HepG2 (cell line): ENCODE measurements around the gene CACNA2D1. TPM values are rescaled to one million over a fixed set of nuclear protein-coding genes. Genes with fewer than 3 reads are reported as not detected.

ENCODE experiments used
- ATAC-seq: fragments of 200-7000 bp; cut with Tn5 transposase; 3 replicates; pipeline ENCODE4 v1.9.1; 2020; ENCODE audit warnings: mild to moderate bottlenecking, moderate library complexity
- BruUV-seq: library from RNA; stranded (reverse); fragments of 400-500 nt; replicated peaks from 2 replicates; lab custom pipeline; 2021; lab: Mats Ljungman, UMichigan
- CTCF ChIA-PET: fragments of 300-600 bp; formaldehyde crosslinking; extraction: SDS; loops from one replicate; lab custom pipeline; 2021; ENCODE audit warnings: low total read pairs, inconsistent platforms, low intra/inter-chr PET ratio; lab: Yijun Ruan, JAX
- POLR2A ChIA-PET: fragments of 350-600 bp; sonication (Branson Sonifier 250); formaldehyde crosslinking; loops from one replicate; lab custom pipeline; 2020; ENCODE audit warnings: antibody characterized with exemption, inconsistent platforms; lab: Yijun Ruan, JAX
- DNase-seq: peaks from one replicate; pipeline ENCODE4 v3.0.0-alpha.2; 2015; ENCODE audit warnings: low spot score
- FAIRE-seq: peaks from 3 replicates; lab custom pipeline; 2011; peaks lifted over from hg19 to GRCh38; lab: Jason Lieb, UNC
- H2AFZ ChIP-seq: one replicate; pipeline ENCODE4 v1.6.1; 2011; ENCODE audit warnings: low read length, inconsistent platforms
- H3K27ac ChIP-seq: fragments of 300-600 bp; 3 replicates; pipeline ENCODE4 v1.8.0; 2011; ENCODE audit warnings: mixed run types, mild to moderate bottlenecking, mixed read lengths, low read length, inconsistent platforms; ENCODE audit not compliant: insufficient read depth; ENCODE audit errors: extremely low read length
- H3K27me3 ChIP-seq, 2 experiments: fragments of 200-600 bp in 1 of 2; 2 replicates in 1 of 2; 3 replicates in 1 of 2; pipeline versions ENCODE4 v1.6.0 to v1.8.0; 2011; ENCODE audit warnings: low read length in 2 of 2, mild to moderate bottlenecking in 2 of 2, moderate library complexity in 2 of 2, inconsistent platforms in 1 of 2; ENCODE audit not compliant: insufficient read depth in 2 of 2, control insufficient read depth in 1 of 2
- H3K36me3 ChIP-seq, 2 experiments: fragments of 200-600 bp in 1 of 2; replicated peaks in 1 of 2; 2 replicates in 1 of 2; 3 replicates in 1 of 2; pipeline versions ENCODE4 v1.5.1 to v1.8.0; 2011; ENCODE audit warnings: low read length in 2 of 2, inconsistent platforms in 1 of 2; ENCODE audit not compliant: insufficient read depth in 2 of 2, control insufficient read depth in 1 of 2
- H3K4me1 ChIP-seq: 2 replicates; pipeline ENCODE4 v1.5.1; 2012; ENCODE audit warnings: low read length, inconsistent platforms; ENCODE audit not compliant: insufficient read depth
- H3K4me2 ChIP-seq: 2 replicates; pipeline ENCODE4 v1.6.0; 2011; ENCODE audit warnings: low read depth, low read length, inconsistent platforms
- H3K4me3 ChIP-seq, 3 experiments: fragments of 200-600 bp in 1 of 3; sonication (generic), shearing (Covaris generic) in 1 of 3; replicated peaks in 1 of 3; 2 replicates each; pipeline ENCODE4 v1.5.1; 2011 to 2016; ENCODE audit warnings: low read length in 3 of 3, inconsistent platforms in 2 of 3, low read depth in 2 of 3, mild to moderate bottlenecking in 2 of 3, control low read depth in 1 of 3, mixed read lengths in 1 of 3; ENCODE audit not compliant: insufficient read depth in 1 of 3
- H3K79me2 ChIP-seq: one replicate; pipeline ENCODE4 v1.6.1; 2011; ENCODE audit warnings: low read length, inconsistent platforms; ENCODE audit not compliant: insufficient read depth
- H3K9ac ChIP-seq: 2 replicates; pipeline ENCODE4 v1.6.0; 2011; ENCODE audit warnings: mild to moderate bottlenecking, low read depth, low read length, inconsistent platforms; ENCODE audit not compliant: insufficient read depth
- H3K9me3 ChIP-seq: 2 replicates; pipeline ENCODE4 v1.5.1; 2012; ENCODE audit warnings: mild to moderate bottlenecking, low read length
- H4K20me1 ChIP-seq: 2 replicates; pipeline ENCODE4 v1.6.0; 2011; ENCODE audit warnings: inconsistent platforms, mild to moderate bottlenecking, low read length, moderate library complexity; ENCODE audit not compliant: insufficient read depth
- HMGA1 ChIP-seq: sonication (generic); formaldehyde crosslinking; conservative IDR thresholded peaks from 2 replicates; pipeline ENCODE4 v1.4.0; 2020; ENCODE audit warnings: missing genetic modification reagents
- KLF9 ChIP-seq: IDR thresholded peaks from 2 replicates; pipeline ENCODE4 v1.6.1; 2016; ENCODE audit warnings: low read depth
- MTA1 ChIP-seq: sonication (generic); formaldehyde crosslinking; IDR thresholded peaks from 2 replicates; pipeline ENCODE4 v1.4.0; 2020; ENCODE audit warnings: missing genetic modification reagents, mild to moderate bottlenecking, borderline replicate concordance
- MYC ChIP-seq: sonication (generic); formaldehyde crosslinking; IDR thresholded peaks from 2 replicates; pipeline ENCODE4 v1.9.0; 2021; ENCODE audit warnings: missing genetic modification reagents, borderline replicate concordance
- SATB2 ChIP-seq: sonication (generic); formaldehyde crosslinking; IDR thresholded peaks from 2 replicates; pipeline ENCODE4 v1.5.0; 2020; ENCODE audit warnings: missing genetic modification reagents
- SMAD9 ChIP-seq: sonication (generic); formaldehyde crosslinking; IDR thresholded peaks from 2 replicates; pipeline ENCODE4 v1.5.1; 2020; ENCODE audit warnings: mild to moderate bottlenecking, missing genetic modification reagents
- ZBTB20 ChIP-seq: sonication (generic); formaldehyde crosslinking; IDR thresholded peaks from 2 replicates; pipeline ENCODE4 v1.8.1; 2023; ENCODE audit warnings: missing genetic modification reagents, low read depth, mild to moderate bottlenecking, borderline replicate concordance
- ZNF652 ChIP-seq: IDR thresholded peaks from 2 replicates; pipeline ENCODE4 v1.6.1; 2016; ENCODE audit warnings: low read depth, borderline replicate concordance
- ZNF720 ChIP-seq: sonication (generic); formaldehyde crosslinking; IDR thresholded peaks from 2 replicates; pipeline ENCODE4 v1.4.0; 2020; ENCODE audit warnings: missing genetic modification reagents
- ZNF883 ChIP-seq: sonication (generic); formaldehyde crosslinking; IDR thresholded peaks from 2 replicates; pipeline ENCODE4 v1.5.1; 2020; ENCODE audit warnings: mild to moderate bottlenecking, missing genetic modification reagents; ENCODE audit errors: not compliant biosample characterization
- WGBS: methylation state at CpG from one replicate; pipeline ENCODE4 v1.1.6; 2017; ENCODE audit warnings: low lambda C conversion rate; 5-methylcytosine and 5-hydroxymethylcytosine counted together
- in situ Hi-C: cut with HindIII; loops from 2 replicates; pipeline ENCODE4 v1.10.0; 2017; ENCODE audit warnings: low pct_unique_long_range_greater_than_20kb; ENCODE audit not compliant: extremely low pct_ligation_motif_present
- intact Hi-C: fragments of 100-400 bp; cut with micrococcal nuclease; formaldehyde crosslinking; loops from one replicate; pipeline ENCODE4 v1.10.0; 2022; ENCODE audit not compliant: unreplicated experiment
- polyA plus RNA-seq, 8 experiments: library from polyadenylated mRNA; depleted of rRNA in 3 of 8; stranded (reverse) in 7 of 8; unstranded in 1 of 8; fragments of >200 nt; fragmentation: Illumina TruSeq in 4 of 8; extraction: Trizol in 4 of 8; gene quantifications; 2 replicates each; pipeline versions ENCODE4 v1.2.1 to v1.2.3, GENCODE V29; 2011 to 2016; ENCODE audit warnings: low read depth in 4 of 8, missing spikeins in 1 of 8, mixed read lengths in 1 of 8; ENCODE audit not compliant: insufficient read depth in 1 of 8
- total RNA-seq, 5 experiments: library from RNA; depleted of rRNA; stranded (reverse); fragments of >200 nt; fragmentation: Illumina TruSeq; extraction: Trizol; gene quantifications; 2 replicates each; pipeline ENCODE4 v1.2.3, GENCODE V29; 2016; ENCODE audit warnings: low read depth in 1 of 5
- TF ChIP-seq, protein P1 (sequence below): sonication (generic); formaldehyde crosslinking; IDR thresholded peaks from 2 replicates; pipeline ENCODE4 v1.9.0; 2021; ENCODE audit warnings: missing genetic modification reagents, mild to moderate bottlenecking, borderline replicate concordance
- TF ChIP-seq, protein P2 (sequence below): sonication (generic); formaldehyde crosslinking; IDR thresholded peaks from 2 replicates; pipeline ENCODE4 v1.4.0; 2020; ENCODE audit warnings: mild to moderate bottlenecking, missing genetic modification reagents
- TF ChIP-seq, protein P3 (sequence below): sonication (generic); formaldehyde crosslinking; IDR thresholded peaks from 2 replicates; pipeline ENCODE4 v1.8.0; 2022; ENCODE audit warnings: mild to moderate bottlenecking, missing genetic modification reagents

CACNA2D1 gene
- total and polyA plus RNA-seq, 2 of the 13 experiments (the other 11 are each of a cell fraction or from before 2014, with no cell fraction given), result not detected

DNA sequence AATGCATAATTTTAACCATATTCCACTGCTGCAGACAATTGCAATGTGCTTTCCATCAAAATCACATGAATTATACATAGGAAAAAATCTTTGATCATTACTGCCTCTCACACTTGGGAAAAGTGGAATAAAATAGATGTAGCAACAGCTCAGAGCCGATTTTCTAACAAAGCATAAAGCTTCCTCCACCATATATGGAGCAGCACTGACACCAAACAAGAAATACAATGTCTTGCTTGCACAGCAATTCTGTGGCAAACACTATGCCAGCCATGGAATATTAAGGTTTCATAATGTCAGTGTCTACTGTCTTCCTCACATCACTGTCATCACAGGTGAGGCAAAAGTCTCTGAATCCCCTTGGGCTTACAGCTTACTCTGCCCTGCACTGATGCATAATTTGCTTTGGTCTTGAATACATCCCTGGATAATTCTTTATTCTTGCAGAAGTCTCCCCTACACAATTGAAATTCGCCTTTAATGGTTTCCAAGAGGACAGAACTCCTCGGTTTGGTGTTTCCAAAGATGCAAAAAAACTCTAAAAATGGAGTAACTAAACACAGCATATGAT, 198.5 kb downstream of the CACNA2D1 start:
- no peak for FAIRE-seq
- POLR2A ChIA-PET, result no interaction called here
- in situ Hi-C loops, result no loop called here

DNA sequence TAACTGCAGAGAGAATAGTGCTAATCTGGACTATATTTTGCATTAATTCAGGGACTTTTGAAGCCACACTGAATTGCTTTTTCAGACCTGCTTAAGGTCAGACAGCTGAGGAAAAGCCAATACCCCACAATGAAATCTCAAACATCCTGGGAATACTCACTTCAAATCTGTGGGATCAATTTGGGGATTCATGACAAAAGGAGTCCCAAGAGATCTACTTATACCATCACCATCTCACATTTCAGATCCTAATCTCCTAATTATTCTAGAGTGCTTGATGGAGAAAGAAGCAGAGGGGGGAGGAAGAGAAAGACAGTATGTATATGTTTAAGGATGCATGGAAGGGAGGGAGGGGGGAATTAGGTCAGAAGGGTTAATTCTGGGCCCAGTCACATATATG, 202.2 kb downstream of the CACNA2D1 start:
- POLR2A ChIA-PET, result no interaction called here
- Histone ChIP-seq H3K36me3 (no peaks in the 10 kb centered on the region), H3K27ac (no peak overlapping the region)
- TF ChIP-seq KLF9 (CRISPR knock-in tag) (no peak), ZNF652 (CRISPR knock-in tag) (no peak), ZBTB20 (CRISPR knock-in tag) (no peak), MYC (CRISPR knock-in tag) (no peak), ZNF720 (CRISPR knock-in tag) (no peak), SATB2 (no peak), MTA1 (CRISPR knock-in tag) (no peak)
- TF ChIP-seq, protein P1, sequence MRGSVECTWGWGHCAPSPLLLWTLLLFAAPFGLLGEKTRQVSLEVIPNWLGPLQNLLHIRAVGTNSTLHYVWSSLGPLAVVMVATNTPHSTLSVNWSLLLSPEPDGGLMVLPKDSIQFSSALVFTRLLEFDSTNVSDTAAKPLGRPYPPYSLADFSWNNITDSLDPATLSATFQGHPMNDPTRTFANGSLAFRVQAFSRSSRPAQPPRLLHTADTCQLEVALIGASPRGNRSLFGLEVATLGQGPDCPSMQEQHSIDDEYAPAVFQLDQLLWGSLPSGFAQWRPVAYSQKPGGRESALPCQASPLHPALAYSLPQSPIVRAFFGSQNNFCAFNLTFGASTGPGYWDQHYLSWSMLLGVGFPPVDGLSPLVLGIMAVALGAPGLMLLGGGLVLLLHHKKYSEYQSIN (CRISPR knock-in tag), result no peak
- TF ChIP-seq, protein P2, sequence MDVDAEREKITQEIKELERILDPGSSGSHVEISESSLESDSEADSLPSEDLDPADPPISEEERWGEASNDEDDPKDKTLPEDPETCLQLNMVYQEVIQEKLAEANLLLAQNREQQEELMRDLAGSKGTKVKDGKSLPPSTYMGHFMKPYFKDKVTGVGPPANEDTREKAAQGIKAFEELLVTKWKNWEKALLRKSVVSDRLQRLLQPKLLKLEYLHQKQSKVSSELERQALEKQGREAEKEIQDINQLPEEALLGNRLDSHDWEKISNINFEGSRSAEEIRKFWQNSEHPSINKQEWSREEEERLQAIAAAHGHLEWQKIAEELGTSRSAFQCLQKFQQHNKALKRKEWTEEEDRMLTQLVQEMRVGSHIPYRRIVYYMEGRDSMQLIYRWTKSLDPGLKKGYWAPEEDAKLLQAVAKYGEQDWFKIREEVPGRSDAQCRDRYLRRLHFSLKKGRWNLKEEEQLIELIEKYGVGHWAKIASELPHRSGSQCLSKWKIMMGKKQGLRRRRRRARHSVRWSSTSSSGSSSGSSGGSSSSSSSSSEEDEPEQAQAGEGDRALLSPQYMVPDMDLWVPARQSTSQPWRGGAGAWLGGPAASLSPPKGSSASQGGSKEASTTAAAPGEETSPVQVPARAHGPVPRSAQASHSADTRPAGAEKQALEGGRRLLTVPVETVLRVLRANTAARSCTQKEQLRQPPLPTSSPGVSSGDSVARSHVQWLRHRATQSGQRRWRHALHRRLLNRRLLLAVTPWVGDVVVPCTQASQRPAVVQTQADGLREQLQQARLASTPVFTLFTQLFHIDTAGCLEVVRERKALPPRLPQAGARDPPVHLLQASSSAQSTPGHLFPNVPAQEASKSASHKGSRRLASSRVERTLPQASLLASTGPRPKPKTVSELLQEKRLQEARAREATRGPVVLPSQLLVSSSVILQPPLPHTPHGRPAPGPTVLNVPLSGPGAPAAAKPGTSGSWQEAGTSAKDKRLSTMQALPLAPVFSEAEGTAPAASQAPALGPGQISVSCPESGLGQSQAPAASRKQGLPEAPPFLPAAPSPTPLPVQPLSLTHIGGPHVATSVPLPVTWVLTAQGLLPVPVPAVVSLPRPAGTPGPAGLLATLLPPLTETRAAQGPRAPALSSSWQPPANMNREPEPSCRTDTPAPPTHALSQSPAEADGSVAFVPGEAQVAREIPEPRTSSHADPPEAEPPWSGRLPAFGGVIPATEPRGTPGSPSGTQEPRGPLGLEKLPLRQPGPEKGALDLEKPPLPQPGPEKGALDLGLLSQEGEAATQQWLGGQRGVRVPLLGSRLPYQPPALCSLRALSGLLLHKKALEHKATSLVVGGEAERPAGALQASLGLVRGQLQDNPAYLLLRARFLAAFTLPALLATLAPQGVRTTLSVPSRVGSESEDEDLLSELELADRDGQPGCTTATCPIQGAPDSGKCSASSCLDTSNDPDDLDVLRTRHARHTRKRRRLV (CRISPR knock-in tag), result no peak
- TF ChIP-seq, protein P3, sequence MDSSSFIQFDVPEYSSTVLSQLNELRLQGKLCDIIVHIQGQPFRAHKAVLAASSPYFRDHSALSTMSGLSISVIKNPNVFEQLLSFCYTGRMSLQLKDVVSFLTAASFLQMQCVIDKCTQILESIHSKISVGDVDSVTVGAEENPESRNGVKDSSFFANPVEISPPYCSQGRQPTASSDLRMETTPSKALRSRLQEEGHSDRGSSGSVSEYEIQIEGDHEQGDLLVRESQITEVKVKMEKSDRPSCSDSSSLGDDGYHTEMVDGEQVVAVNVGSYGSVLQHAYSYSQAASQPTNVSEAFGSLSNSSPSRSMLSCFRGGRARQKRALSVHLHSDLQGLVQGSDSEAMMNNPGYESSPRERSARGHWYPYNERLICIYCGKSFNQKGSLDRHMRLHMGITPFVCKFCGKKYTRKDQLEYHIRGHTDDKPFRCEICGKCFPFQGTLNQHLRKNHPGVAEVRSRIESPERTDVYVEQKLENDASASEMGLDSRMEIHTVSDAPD (CRISPR knock-in tag), result no peak
- TF ChIP-seq, all 625 proteins: peak for 0
- Histone ChIP-seq H3K27me3 (no peaks in the 10 kb centered on the region), H3K9ac (no peak overlapping the region), H4K20me1 (no peaks in the 10 kb centered on the region), H2AFZ (no peak overlapping the region), H3K9me3 (no peaks in the 10 kb centered on the region), H3K4me2 (no peak overlapping the region), H3K79me2 (no peaks in the 10 kb centered on the region), H3K4me1 (no peaks in the 10 kb centered on the region), H3K4me3 (no peak overlapping the region)
- no peak for ATAC-seq
- CTCF ChIA-PET, result no interaction called here
- in situ Hi-C loops, result no loop called here
- intact Hi-C loops, result no loop called here
- no peak for FAIRE-seq
- BruUV-seq, result no TSS peak
- no peak for DNase-seq

More for the DNA sequence above, 198.5 kb downstream of the CACNA2D1 start:
- Histone ChIP-seq H4K20me1 (no peaks in the 10 kb centered on the region), H3K9me3 (no peaks in the 10 kb centered on the region), H3K9ac (no peak overlapping the region), H3K4me1 (no peaks in the 10 kb centered on the region), H3K27ac (no peak overlapping the region), H3K4me3 (no peak overlapping the region), H3K36me3 (no peaks in the 10 kb centered on the region)
- DNase-seq, result no peak
- 3% methylated on average over 3 of the region's 3 CpGs for WGBS
- BruUV-seq, result no TSS peak
- ATAC-seq, result no peak
- no peak for TF ChIP-seq SMAD9 (CRISPR knock-in tag)
- TF ChIP-seq ZNF883, result no peak
- TF ChIP-seq HMGA1 (CRISPR knock-in tag), result no peak
- TF ChIP-seq, all 625 proteins: peak for 0
- no peak overlapping the region for H2AFZ ChIP-seq
- H3K27me3 ChIP-seq, result no peaks in the 10 kb centered on the region
- CTCF ChIA-PET, result no interaction called here
- no peak overlapping the region for H3K4me2 ChIP-seq
- H3K79me2 ChIP-seq, result no peaks in the 10 kb centered on the region
- intact Hi-C loops, result no loop called here
